NCI-H2107 treated with DMSO at 0.1 percent for 48 hours (cell line): ENCODE results near the gene HYCC2.
"Not testable (repeated sequence)": the region's sequence is repeated elsewhere in the genome, so short reads cannot be mapped to it uniquely, and the experiment has no call there.

Experiments
- DNase-seq: peaks from one replicate; lab custom pipeline; 2025; ENCODE audit not compliant: unreplicated experiment; lab: John Stamatoyannopoulos, UW

Gene HYCC2

GRCh38 chr2:201071479-201072200 is at the start of gene HYCC2, which contains the start of gene NDUFB3:
TSS of gene HYCC2 (minus strand) at chr2:201071671. CDS start at chr2:201024009, 47,662 bp downstream.
TSS of gene NDUFB3 (plus strand) at chr2:201072001. CDS start at chr2:201078883, 6,882 bp downstream.
- DNase-seq, result peak; percentile 85

- DNase-seq, result peak; percentile 16
Measured at GRCh38 chr2:201118961-201119854, 47.7 kb upstream of the HYCC2 start.

GRCh38 chr2:201118121-201118960 is 46.9 kb upstream of the HYCC2 start:
- peak; percentile 65 for DNase-seq

- not testable (repeated sequence) for DNase-seq
Measured at GRCh38 chr2:201117735-201118094, 46.2 kb upstream of the HYCC2 start.

- DNase-seq, result peak; percentile 56
Measured at GRCh38 chr2:201116959-201117734, 45.7 kb upstream of the HYCC2 start.

- peak; percentile 52 for DNase-seq
Measured at GRCh38 chr2:201116115-201116958, 44.9 kb upstream of the HYCC2 start, which contains the start of gene CFLAR. TSS of gene CFLAR (plus strand) at chr2:201116164. CDS start at chr2:201129866, 13,702 bp downstream.

GRCh38 chr2:201114846-201115245 is 43.4 kb upstream of the HYCC2 start:
- no peak for DNase-seq

GRCh38 chr2:201114350-201114749 is 42.9 kb upstream of the HYCC2 start:
- no peak for DNase-seq

GRCh38 chr2:201111096-201111495 is 39.6 kb upstream of the HYCC2 start:
- DNase-seq, result no peak

GRCh38 chr2:201110615-201111014 is 39.1 kb upstream of the HYCC2 start:
- DNase-seq, result no peak

- DNase-seq, result no peak
Measured at GRCh38 chr2:201109186-201109585, 37.7 kb upstream of the HYCC2 start.

GRCh38 chr2:201108341-201108740 is 36.9 kb upstream of the HYCC2 start:
- DNase-seq, result no peak

- DNase-seq, result no peak
Measured at GRCh38 chr2:201107624-201108023, 36.2 kb upstream of the HYCC2 start.

- DNase-seq, result no peak
Measured at GRCh38 chr2:201105759-201106158, 34.3 kb upstream of the HYCC2 start.

GRCh38 chr2:201100497-201100896 is 29.0 kb upstream of the HYCC2 start:
- DNase-seq, result no peak

GRCh38 chr2:201093573-201093972 is 22.1 kb upstream of the HYCC2 start:
- DNase-seq, result no peak

GRCh38 chr2:201090574-201090973 is 19.1 kb upstream of the HYCC2 start:
- no peak for DNase-seq

GRCh38 chr2:201084863-201085262 is 13.4 kb upstream of the HYCC2 start:
- no peak for DNase-seq

- DNase-seq, result no peak
Measured at GRCh38 chr2:201074996-201075395, 3.5 kb upstream of the HYCC2 start.
